ENCODE measurements around the gene PILRB. TPM values are rescaled to one million over a fixed set of nuclear protein-coding genes. Genes with fewer than 3 reads are reported as not detected.
"Not testable (repeated sequence)": the region's sequence is repeated elsewhere in the genome, so short reads cannot be mapped to it uniquely, and the experiment has no call there.

Gene PILRB
- total and polyA plus RNA-seq, 2 experiments from 2014 or later, result 10.7 to 10.8 TPM

DNA sequence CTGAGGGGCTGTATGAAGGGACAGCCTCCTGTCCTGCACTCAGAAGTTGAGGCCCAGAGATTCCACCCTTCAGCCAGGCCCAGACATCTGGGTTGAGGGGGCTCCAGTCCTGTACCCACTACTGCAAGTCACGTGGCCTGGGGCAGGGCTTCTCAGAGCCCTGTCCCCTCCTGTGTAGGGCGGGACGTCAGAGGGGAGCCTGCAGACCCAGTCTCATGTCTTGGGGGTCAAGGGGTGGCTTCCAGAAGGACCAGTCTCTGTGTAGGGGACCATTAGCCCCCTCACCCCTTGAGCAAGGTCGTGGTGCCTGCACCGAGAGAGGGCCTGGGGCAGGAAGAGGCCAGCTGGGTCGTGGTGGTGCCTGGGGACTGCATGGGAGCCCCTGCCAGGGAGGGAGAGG lies 14.8 kb downstream of the PILRB start:
- WGBS, 2 experiments (ENCODE audit: low coverage in 1 of 2, low lambda C conversion rate in 2 of 2, missing lambda C conversion rate in 2 of 2), result 53 to 59% methylated on average over 6 of the region's 6 CpGs
- TF ChIP-seq EZH2 (IDR thresholded peaks at IDR 0.05; ENCODE audit: insufficient read depth, poor library complexity, severe bottlenecking) (no peak), EZH2phosphoT487 (IDR thresholded peaks at IDR 0.05; ENCODE audit: insufficient read depth, low read depth) (no peak)
- H3K36me3 ChIP-seq (ENCODE audit: low read depth), result no peaks in the 10 kb centered on the region
- H3K9me2 ChIP-seq (ENCODE audit: insufficient read depth), result no peaks in the 10 kb centered on the region
- H3K9me3 ChIP-seq (ENCODE audit: low read depth), result no peaks in the 10 kb centered on the region
- H4K20me1 ChIP-seq (ENCODE audit: insufficient read depth), result no peaks in the 10 kb centered on the region
- H3F3A ChIP-seq (ENCODE audit: insufficient read depth), result no peaks in the 10 kb centered on the region
- no peak overlapping the region for H3K4me2 ChIP-seq (ENCODE audit: unreplicated experiment)
- H3K27ac ChIP-seq, result no peak overlapping the region
- peaks cover 3% of the 10 kb centered on the region for H3K4me1 ChIP-seq (ENCODE audit: insufficient read depth)
- in situ Hi-C loops (cut with MboI), result no loop called here
- H3K4me3 ChIP-seq, result no peak overlapping the region
- H2AFZ ChIP-seq, result peak overlapping the region; percentile 82
- no peak for DNase-seq
- H3K27me3 ChIP-seq (replicated peaks; ENCODE audit: insufficient read depth), result no peaks in the 10 kb centered on the region
- no peaks in the 10 kb centered on the region for H3K79me2 ChIP-seq (ENCODE audit: insufficient read depth)
- H3K9ac ChIP-seq, result no peak overlapping the region

GRCh38 chr7:100373261-100373831 lies 15.4 kb downstream of the PILRB start, which contains the start of gene PILRA:
Gene PILRA, plus strand, starts transcription at chr7:100373487. Its CDS starts 170 bp downstream, at chr7:100373657.
- Histone ChIP-seq H3K9me2 (ENCODE audit: insufficient read depth) (no peaks in the 10 kb centered on the region), H3K27ac (no peak within 1 kb of the TSS), H3K9me3 (ENCODE audit: low read depth) (no peaks in the 10 kb centered on the region), H3K4me2 (ENCODE audit: unreplicated experiment) (no peak within 1 kb of the TSS), H3K79me2 (ENCODE audit: insufficient read depth) (no peaks in the 10 kb centered on the region), H4K20me1 (ENCODE audit: insufficient read depth) (no peaks in the 10 kb centered on the region), H3F3A (ENCODE audit: insufficient read depth) (no peaks in the 10 kb centered on the region), H3K4me3 (no peak within 1 kb of the TSS), H2AFZ (peak within 1 kb of the TSS; percentile 82), H3K9ac (no peak within 1 kb of the TSS), H3K4me1 (ENCODE audit: insufficient read depth) (peaks cover 3% of the 10 kb centered on the region), H3K27me3 (replicated peaks; ENCODE audit: insufficient read depth) (no peaks in the 10 kb centered on the region), H3K36me3 (ENCODE audit: low read depth) (no peaks in the 10 kb centered on the region)
- in situ Hi-C loops (cut with MboI), result no loop called here
- TF ChIP-seq EZH2phosphoT487 (IDR thresholded peaks at IDR 0.05; ENCODE audit: insufficient read depth, low read depth), result no peak
- TF ChIP-seq EZH2 (IDR thresholded peaks at IDR 0.05; ENCODE audit: insufficient read depth, poor library complexity, severe bottlenecking), result no peak
- DNase-seq, result peak; percentile 49
- WGBS, 2 experiments (ENCODE audit: low coverage in 1 of 2, low lambda C conversion rate in 2 of 2, missing lambda C conversion rate in 2 of 2), result 44 to 52% methylated on average over 10 to 12 of the region's 12 CpGs

DNA sequence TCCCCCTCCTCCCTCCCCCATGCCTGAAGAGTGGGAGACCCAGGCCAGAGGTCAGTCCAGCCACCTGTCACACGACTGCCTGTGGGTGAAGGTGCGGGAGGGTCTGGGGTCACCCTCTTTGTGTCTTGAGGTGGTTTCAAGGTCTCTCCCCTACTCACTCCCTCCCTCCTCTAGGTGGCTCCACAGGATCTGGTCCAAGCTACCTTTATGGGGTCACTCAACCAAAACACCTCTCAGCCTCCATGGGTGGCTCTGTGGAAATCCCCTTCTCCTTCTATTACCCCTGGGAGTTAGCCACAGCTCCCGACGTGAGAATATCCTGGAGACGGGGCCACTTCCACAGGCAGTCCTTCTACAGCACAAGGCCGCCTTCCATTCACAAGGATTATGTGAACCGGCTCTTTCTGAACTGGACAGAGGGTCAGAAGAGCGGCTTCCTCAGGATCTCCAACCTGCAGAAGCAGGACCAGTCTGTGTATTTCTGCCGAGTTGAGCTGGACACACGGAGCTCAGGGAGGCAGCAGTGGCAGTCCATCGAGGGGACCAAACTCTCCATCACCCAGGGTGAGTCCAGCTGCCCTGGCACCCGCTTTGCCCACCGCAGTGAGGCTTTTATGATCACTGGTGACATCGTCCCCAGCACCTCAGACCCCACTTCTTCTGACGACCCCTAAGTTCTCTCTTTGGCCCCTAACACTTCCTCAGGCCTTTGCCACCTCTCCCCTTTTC lies 16.1 kb downstream of the PILRB start:
- H3F3A ChIP-seq (ENCODE audit: insufficient read depth); H2AFZ ChIP-seq; H3K9ac ChIP-seq; H3K27ac ChIP-seq; H3K9me2 ChIP-seq (ENCODE audit: insufficient read depth); in situ Hi-C loops (cut with MboI); H3K9me3 ChIP-seq (ENCODE audit: low read depth); H3K4me3 ChIP-seq; H3K36me3 ChIP-seq (ENCODE audit: low read depth); H3K4me1 ChIP-seq (ENCODE audit: insufficient read depth); DNase-seq; H3K79me2 ChIP-seq (ENCODE audit: insufficient read depth); H3K27me3 ChIP-seq (replicated peaks; ENCODE audit: insufficient read depth); H3K4me2 ChIP-seq (ENCODE audit: unreplicated experiment); H4K20me1 ChIP-seq (ENCODE audit: insufficient read depth): not testable (repeated sequence)
- WGBS, 2 experiments (ENCODE audit: low coverage in 1 of 2, low lambda C conversion rate in 2 of 2, missing lambda C conversion rate in 2 of 2), result 72 to 81% methylated on average over 14 to 15 of the region's 15 CpGs

GRCh38 chr7:100374601-100375000 lies 16.7 kb downstream of the PILRB start:
- H3K27ac ChIP-seq, result no peak overlapping the region
- H3K9ac ChIP-seq, result no peak overlapping the region
- no peaks in the 10 kb centered on the region for H3F3A ChIP-seq (ENCODE audit: insufficient read depth)
- H3K9me3 ChIP-seq (ENCODE audit: low read depth), result no peaks in the 10 kb centered on the region
- H3K4me3 ChIP-seq, result no peak overlapping the region
- H2AFZ ChIP-seq, result no peak overlapping the region
- TF ChIP-seq EZH2phosphoT487 (IDR thresholded peaks at IDR 0.05; ENCODE audit: insufficient read depth, low read depth), result no peak
- TF ChIP-seq EZH2 (IDR thresholded peaks at IDR 0.05; ENCODE audit: insufficient read depth, poor library complexity, severe bottlenecking), result no peak
- H3K27me3 ChIP-seq (replicated peaks; ENCODE audit: insufficient read depth), result no peaks in the 10 kb centered on the region
- no peaks in the 10 kb centered on the region for H3K9me2 ChIP-seq (ENCODE audit: insufficient read depth)
- no peak overlapping the region for H3K4me2 ChIP-seq (ENCODE audit: unreplicated experiment)
- H4K20me1 ChIP-seq (ENCODE audit: insufficient read depth), result no peaks in the 10 kb centered on the region
- DNase-seq, result no peak
- in situ Hi-C loops (cut with MboI), result no loop called here
- no peaks in the 10 kb centered on the region for H3K79me2 ChIP-seq (ENCODE audit: insufficient read depth)
- H3K36me3 ChIP-seq (ENCODE audit: low read depth), result no peaks in the 10 kb centered on the region
- peaks cover 3% of the 10 kb centered on the region for H3K4me1 ChIP-seq (ENCODE audit: insufficient read depth)
- 64 to 65% methylated on average over 4 to 5 of the region's 5 CpGs for WGBS, 2 experiments (ENCODE audit: low coverage in 1 of 2, low lambda C conversion rate in 2 of 2, missing lambda C conversion rate in 2 of 2)
